GM21529 (cell line): ENCODE measurements around the gene TBK1.
A peak's percentile ranks its signal among the peaks of the same experiment; 100 is the strongest.

Source experiments
- ATAC-seq: cut with Tn5 transposase; IDR thresholded peaks from one replicate; pipeline ENCODE4 v1.9.1; 2021; ENCODE audit not compliant: unreplicated experiment

TBK1 gene

DNA sequence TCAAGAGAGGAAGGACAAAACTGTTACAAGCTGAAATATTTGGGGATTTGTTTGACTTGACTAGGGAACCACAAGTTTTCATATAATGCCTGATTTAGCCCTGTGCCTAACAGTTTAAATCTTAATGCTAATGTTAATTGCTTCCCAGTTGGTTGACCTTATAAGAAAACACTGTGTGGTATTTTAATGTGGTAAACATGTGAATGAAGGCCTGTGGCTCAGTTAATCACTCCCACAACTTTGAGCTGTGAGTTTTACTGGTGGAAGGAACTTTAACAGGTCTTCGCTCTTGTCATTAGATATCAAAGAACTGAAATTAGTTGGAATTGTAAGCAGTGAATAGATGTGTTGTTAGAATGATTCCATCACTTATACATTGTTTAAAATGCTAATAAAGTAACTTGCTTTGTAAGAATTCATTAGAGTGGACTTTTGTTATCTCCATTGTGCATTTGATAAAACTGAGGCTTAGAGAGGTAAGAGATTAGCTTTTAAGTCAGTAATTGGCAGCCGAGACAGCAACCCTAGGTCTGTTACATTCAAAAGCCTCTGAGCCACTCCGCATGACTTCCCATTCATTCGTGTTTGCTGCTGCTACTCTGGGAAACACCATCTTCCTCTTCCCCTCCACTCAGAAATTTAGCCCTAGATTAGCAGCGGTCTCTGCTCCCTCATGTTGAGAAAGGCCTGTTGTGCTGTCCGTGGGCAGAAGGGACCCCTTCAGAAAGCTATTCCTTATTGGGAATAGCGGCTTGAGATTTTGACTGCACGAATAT is 1.0 kb upstream of the TBK1 start:
- ATAC-seq, result no peak

DNA sequence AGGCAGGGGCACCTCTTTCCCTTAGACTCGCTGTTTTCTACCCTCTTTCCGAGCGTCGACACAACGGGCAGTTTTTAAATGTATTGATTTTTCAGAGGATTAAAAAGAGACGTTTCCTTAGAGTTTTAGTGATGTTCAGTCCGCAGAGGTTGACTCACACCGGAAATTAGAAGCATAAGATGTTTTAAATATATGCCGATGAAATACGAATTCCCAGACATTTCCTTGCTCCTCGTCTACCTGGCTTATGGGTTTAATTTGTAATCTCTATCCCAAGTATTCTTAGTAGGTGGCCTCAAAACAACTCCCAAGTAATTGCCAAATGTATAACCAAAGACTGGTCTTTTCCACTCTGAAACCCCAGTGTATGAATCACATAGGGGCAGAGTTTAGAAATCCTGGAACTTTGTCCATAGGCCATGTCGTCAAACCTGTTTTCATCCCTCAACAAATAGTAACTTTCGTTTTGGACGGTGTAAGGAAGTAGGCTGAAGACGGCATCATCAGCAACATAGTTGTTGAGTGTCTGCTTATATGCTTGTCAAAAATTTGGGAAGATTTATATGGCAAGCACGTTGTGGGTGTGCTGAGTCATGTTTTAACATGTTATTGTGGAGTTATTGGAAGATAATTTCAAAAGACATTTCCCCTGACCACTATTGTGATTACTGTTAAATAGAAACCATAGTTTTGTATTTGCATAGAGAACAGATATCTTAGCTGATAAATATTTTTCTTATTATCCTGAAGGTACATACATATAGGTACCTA is 824 bp downstream of the TBK1 start:
- ATAC-seq, result no peak

DNA sequence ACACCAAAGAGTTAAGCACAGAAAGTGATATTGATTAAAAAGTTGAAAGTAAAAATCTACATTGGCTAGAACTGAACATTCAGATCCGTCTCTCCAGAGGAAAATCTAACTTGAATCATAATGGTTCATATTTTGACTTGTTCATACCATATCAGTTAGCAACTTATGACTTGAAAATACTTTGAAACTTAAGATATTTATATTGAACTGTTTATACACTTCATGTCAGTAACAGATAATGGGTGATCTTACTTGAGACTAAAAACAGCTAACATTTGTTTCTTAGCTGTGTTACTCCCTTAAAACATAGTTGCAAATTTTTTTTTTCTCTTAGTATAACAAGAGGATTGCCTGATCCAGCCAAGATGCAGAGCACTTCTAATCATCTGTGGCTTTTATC is 3.6 kb downstream of the TBK1 start:
- ATAC-seq, result no peak

DNA sequence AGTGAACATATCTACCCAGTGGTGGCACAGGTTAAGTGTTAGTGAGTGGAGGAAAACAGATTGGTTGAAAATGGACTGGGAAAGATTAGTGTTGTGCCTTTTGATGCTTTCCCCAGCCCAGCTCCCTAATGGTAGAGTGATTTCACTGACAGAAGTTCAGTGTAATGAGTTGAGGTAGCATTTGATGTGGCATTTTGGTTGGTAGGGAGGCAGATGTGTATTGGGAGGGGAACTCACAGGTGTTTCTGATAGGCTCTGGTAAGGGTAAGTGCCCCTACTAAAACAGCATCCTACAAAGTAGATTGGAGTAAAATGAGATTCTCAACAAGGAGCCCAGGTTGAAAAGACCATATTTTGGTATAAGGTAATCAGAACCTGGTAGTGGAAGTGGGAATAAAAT is 4.2 kb downstream of the TBK1 start:
- no peak for ATAC-seq

DNA sequence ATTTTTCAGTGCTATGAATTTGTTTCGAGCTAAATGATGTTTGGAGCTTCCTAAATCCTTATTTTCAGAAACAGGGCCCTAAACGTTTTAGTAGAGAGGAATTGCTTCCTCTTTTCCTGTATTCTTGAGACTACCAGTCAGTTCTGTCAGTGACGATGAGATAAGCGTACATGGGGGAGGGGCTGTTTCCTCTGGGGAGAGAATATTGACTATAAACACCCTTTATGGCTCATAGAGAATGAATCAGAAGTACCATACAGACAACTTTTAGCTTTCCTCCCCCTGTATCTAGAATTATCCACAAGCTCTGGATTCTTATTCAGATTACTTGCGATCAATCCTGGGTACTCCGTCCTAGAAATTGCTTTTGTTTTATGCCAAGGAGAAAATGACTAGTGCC is 5.1 kb downstream of the TBK1 start:
- no peak for ATAC-seq

DNA sequence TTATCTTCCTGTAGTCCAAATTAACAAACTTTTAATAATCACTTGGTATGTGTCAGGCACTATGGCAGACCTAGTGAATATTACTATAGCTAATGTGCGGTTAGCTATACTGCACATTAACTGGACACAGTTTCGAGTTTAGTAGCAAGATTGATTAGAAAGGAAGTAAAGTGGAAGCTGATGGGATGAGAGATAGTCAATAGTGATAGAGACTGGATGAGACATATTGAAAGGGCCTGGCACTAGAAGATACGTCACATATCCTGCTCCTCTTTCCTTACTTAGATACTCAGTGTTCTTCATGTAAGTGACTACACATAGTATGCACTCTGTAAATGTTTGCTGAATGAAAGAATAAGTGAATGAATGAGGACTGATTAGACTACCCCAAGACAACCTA is 5.5 kb downstream of the TBK1 start:
- no peak for ATAC-seq

DNA sequence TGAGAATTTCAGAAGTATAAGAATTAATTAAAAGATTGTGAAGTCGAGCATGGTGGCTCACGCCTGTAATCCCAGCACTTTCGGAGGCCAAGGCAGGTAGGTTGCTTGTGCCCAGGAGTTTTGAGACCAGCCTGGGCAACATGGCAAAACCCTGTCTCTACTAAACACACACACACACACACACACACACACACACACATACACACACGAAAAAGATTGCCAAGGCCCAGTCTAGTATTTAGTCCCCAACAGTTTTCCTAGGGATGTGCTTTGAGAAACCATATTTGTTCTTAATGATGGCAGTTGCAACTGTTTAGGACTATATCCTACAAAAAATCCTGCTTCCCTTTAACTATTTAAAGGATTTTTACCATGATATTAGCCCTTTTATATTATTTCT is 6.0 kb downstream of the TBK1 start:
- ATAC-seq, result no peak

DNA sequence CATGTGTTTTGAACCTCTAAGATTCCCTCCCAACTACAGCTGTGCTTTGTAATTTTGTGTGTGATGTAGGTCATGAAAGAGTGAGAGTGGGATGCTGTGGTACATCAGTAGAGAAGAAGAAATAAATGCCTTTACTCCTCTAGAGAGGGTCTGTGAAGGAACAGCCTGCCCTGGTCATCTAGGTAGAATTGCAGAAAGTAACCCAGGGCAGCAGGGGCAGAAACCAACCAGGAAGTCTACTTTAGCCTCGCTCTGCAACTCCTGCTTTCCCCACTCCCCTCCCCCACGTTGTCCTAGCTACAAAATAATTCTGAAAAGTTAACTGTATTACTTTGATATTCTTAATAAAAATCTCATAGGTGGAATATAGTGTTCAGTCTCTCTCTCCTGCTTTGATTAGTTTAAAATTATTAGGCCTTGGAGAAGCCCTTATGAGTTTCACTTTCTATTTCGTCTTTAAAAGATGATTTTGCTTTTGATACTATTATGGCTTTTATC is 7.5 kb downstream of the TBK1 start:
- peak; percentile 63 for ATAC-seq

DNA sequence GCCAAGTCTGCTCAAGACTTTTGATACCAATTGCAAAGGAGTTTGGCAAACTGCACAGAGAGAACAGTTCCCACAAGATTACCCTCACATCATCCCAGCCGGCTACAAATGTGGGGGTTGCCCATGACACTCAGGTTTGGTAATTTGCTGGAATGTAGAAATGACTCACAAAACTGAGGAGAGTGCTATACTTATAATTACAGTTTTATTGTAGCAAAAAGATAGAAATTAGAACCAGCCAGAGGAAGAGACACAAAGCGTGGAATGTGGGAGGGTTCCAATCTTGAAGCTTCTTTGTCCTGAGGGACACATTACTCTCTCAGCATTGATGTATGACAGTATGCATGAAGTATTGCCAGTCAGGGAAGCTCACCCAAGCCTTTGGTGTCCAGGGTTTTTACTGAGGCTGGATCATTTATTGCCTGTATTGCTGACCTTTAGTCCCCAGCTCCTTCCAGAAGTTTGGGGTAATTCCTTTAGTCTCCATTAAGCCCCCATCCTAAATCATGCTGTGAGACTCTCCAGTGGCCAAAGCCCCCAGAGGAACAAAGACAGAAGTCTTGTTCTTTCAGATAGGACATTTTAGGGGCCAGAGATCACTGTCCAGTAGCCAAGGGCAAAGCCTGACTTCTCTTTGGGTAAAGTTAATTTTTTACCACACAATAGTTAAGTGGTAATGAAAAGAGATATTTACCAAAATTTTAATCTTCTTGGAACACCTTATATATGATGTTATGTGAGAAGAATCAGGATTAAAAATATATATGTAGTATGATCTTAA is 9.9 kb downstream of the TBK1 start:
- no peak for ATAC-seq

DNA sequence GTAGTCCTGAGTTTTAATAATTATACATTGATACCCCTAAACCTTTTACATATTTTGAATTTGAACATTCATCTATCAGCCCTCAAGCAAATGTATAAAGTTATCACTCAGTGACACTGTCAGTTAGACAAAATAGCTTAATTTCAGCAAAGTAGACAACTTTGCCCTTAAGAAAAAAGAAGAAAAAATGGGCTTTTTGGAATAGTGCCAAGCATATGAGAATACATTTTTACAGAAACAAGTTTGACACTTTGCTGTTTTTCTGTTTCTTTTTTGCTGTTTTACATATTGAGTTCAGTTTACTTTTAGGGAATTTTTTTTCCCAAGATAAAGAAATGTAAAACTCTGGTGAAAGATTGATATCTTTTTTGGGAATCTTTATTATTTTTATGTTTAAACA is 14.3 kb downstream of the TBK1 start:
- no peak for ATAC-seq

DNA sequence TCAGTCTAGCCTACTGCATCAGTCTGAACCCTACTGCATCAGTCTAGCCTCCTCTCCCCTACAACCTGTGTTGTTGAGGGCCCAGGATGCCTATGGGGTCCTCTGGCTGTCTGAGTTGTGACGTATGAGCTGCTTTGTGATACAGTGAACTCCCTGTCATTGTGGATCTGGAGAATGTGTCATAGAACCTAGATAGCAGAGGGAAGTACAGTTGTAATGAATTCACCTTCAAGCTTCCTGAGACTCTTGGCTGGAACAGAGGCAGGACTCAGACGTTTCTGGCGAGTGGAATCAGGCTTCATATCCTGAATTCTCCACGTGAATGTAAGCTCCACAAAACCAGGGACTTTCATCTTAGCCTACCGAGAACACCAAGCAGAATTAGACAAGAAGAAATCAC is 17.0 kb downstream of the TBK1 start:
- ATAC-seq, result no peak

DNA sequence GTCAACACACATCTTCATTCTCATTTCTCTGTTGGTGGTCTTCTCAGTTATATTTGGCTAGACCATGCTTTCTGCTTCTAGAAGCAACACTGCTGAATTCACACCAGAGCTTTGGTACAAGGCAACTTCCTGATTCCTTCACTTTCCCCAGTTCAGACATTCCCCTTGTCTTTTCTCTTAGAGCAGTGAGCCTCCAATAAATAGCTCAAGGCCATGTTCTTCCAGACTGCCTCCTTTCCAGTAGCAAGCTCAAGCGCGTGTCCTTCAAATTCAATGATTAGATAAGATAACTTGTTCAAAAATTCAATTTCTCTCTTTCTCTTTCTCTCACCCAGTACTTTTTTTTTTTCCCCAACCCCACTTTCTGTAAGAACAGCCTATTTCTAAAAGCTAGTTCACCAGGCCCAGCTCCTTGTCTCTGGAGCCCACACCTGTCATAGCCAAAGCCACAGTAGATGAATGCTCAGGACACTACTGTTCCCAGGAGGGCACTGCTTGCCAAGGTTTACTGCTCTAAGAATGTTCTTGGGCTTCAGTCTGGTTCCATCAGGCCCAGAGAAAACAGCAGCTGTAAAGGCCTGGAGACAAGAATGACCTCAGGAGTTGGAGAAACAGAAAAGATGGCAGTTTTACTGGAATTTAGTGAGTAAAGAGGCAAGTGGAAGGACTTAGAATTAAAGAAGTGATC is 17.7 kb downstream of the TBK1 start:
- no peak for ATAC-seq

DNA sequence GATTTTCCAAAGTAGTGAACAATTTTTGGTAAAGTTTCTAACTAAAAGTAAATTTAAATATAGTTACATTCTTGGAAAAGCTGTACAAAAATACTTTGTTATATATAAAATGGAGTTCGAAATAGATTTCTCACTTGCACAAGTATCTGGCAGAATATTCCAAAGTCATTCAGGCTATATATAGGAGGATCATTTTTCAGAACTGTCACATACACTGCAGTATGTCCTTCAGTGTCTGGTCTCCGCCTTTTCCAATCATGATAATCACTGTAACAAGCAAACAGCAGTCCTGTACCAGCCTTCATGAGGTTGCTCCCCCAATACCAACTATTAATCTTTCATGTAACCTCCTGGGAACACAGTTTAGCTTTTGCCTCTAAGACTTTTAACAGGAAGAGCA is 18.6 kb downstream of the TBK1 start:
- no peak for ATAC-seq

DNA sequence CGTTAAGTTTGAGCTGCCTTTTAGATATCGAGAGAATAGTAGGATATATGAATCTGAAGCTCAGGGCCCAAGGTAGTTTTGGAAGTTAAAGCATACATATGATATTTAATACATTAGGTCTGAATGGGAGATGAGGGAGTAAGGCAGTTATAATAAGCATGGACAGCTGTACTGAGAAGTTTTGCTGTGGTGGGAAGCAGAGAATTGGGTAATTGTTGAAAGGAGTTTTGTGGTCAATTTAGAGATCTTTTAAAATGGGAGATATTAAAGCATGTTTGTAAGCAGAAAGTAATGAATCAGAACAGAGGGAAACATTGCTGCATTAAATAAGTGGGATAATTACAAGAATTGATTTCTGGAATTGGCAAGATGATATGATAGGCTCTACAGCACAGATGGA is 21.3 kb downstream of the TBK1 start:
- ATAC-seq, result no peak

DNA sequence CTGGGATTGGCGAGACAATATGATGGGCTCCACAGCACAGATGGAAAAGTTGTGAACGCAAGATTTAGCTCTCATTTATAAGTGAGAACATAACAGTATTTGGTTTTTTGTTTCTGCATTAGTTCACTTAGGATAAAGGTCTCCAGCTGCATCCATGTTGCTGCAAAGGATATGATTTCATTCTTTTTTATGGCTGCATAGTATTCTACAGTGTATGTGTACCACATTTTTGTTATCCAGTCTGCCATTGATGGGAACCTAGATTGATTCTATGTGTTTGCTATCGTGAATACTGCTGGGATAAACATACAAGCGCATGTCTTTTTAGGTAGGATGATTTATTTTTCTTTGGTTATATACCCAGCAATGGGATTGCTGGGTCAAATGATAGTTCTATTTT is 23.6 kb downstream of the TBK1 start:
- no peak for ATAC-seq

DNA sequence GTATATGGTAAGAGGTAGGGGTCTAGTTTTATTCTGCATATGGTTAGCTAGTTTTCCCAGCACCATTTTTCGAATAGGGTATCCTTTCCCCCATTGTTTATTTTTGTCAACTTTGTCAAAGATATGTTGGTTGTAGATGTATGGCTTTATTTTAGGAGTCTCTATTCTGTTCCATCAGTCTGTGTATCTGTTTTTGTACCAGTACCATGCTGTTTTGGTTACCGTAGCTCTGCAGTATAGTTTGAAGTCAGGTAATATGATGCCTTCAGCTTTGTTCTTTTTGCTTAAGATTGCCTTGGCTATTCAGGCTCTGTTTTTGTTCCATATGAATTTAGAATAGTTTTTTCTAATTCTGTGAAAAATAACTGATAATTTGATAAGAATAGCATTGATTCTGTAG is 24.9 kb downstream of the TBK1 start:
- ATAC-seq, result no peak

DNA sequence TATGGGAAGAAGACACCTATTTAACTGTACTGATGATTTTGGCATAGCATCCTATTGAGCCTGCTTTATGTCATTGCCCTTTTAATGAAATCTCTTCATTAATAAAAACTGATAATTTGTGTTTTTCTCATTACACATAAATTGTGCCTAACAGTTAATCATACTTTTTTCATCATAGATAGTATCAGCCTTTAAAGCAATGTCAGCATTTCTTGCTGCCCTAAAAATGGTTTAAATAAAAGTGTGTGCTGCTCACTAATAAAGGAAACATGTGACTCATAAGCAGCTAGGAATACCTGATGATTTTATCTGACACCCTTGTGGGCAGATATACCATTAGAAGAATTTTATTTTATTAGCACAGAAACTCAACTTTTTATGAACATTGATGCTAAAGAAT is 26.7 kb downstream of the TBK1 start:
- ATAC-seq, result no peak

DNA sequence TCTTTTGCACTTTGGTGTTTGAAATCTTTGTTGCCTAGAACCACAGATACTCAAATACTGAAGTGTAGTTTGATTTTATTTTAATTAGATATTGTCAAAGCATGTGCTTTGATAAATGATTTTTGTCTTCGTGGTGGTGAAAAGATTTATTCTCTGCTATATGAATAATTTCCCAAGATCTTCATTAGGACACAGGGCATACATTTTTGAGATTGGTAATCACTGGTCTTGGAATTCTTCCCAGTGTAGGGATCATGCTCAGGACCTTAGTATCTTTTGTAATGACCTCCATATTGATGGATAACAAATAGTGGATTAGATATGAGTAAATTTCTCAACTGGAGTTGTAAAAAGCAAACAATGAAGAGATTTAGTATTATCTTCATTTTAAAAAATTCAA is 28.2 kb downstream of the TBK1 start:
- no peak for ATAC-seq

DNA sequence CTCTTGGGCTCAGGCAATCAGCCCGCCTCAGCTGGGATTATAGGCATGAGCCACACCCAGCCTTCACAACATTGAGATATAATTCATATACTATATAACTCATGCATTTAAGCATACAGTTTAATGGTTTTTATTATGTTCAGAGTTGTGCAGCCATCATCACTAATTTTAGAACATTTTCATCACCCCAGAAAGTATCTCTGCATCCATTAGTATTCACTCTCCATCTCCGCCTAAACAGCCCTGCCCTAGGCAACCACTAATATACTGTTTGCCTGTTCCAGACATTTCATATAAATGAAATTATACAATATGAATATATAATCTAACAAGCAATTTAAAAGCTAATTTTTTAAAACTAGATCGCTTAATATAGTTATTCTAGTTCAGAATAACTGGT is 34.7 kb downstream of the TBK1 start:
- ATAC-seq, result no peak

DNA sequence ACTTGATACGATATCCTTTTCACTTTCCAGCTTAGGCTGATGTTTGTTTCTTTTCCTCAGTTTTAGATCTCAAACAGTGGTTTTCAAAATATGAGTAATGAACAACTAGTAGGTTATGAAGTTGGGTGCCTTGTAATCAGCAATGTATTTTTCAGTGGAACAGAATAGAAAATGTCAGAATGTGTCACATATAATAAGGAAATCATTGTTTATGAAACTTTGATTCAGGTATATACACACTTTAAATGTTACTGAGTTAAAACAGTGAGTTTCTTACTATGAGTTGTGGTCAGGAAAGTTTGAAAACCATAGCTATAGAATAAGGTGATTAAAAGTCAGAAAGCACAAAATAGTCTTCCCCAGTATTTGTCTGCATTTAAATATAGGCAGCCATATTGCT is 39.8 kb downstream of the TBK1 start:
- ATAC-seq, result no peak

DNA sequence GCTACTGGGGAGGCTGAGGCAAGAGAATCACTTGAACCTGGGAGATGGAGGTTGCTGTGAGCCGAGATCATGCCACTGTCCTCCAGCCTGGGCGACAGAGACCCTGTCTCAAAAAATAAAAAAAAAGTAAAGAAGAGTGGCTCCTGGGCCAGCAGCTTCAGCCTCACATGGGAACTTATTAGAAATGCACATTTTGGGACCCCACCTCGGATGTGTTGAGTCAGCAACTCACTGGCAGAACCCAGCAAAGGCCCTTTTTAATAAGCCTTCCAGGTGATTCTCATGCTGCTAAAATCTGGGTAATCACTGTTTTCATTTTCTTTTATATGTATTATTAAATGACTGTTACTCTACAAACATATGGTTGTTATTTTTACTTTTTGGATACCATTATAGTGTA is 41.6 kb downstream of the TBK1 start:
- no peak for ATAC-seq
